SK-N-SH (cell line): ENCODE results near the gene ABHD10. TPM values are rescaled to one million over a fixed set of nuclear protein-coding genes. Genes with fewer than 3 reads are reported as not detected.

Source experiments
- CTCF ChIA-PET: fragments of 300-600, 350-600 bp; formaldehyde crosslinking; extraction: SDS; loops from one replicate; lab custom pipeline; 2021; lab: Yijun Ruan, JAX
- POLR2A ChIA-PET: fragments of 350-600 bp; sonication (Branson Sonifier 250); formaldehyde crosslinking; extraction: SDS; loops from one replicate; lab custom pipeline; 2020; ENCODE audit warnings: antibody characterized with exemption, inconsistent platforms; lab: Yijun Ruan, JAX
- DNase-seq: peaks from one replicate; pipeline ENCODE4 v3.0.0; 2012
- H2AFZ ChIP-seq: fragments of 200-600 bp; sonication (generic); 2 replicates; pipeline ENCODE4 v1.8.1; 2016; ENCODE audit warnings: antibody characterized with exemption, mild to moderate bottlenecking, low read depth
- H3F3A ChIP-seq: fragments of 200-600 bp; sonication (generic); replicated peaks from 2 replicates; pipeline ENCODE3; 2016; ENCODE audit warnings: antibody characterized with exemption, mild to moderate bottlenecking; ENCODE audit not compliant: insufficient read depth
- H3K27ac ChIP-seq, 2 experiments: fragments of 200-500 bp in 1 of 2; fragments of 200-600 bp in 1 of 2; sonication (Bioruptor generic) in 1 of 2; sonication (generic), shearing (Covaris generic) in 1 of 2; 2 replicates each; pipeline versions ENCODE4 v1.5.1 to v1.6.1; 2014 to 2016; ENCODE audit warnings: low read depth in 2 of 2, inconsistent platforms in 1 of 2, low read length in 1 of 2, mild to moderate bottlenecking in 1 of 2, mixed read lengths in 1 of 2
- H3K27me3 ChIP-seq: fragments of 200-600 bp; sonication (generic), shearing (Covaris generic); 2 replicates; pipeline ENCODE4 v1.6.1; 2016; ENCODE audit warnings: mixed run types; ENCODE audit not compliant: insufficient read depth
- H3K36me3 ChIP-seq, 2 experiments: fragments of 200-500 bp in 1 of 2; fragments of 200-600 bp in 1 of 2; sonication (Bioruptor generic) in 1 of 2; sonication (generic) in 1 of 2; replicated peaks in 1 of 2; 2 replicates each; pipeline versions ENCODE3 to v1.5.1; 2014 to 2016; ENCODE audit warnings: low read length in 1 of 2, mild to moderate bottlenecking in 1 of 2; ENCODE audit not compliant: insufficient read depth in 2 of 2, control insufficient read depth in 1 of 2
- H3K4me1 ChIP-seq, 2 experiments: fragments of 200-500 bp in 1 of 2; fragments of 200-600 bp in 1 of 2; sonication (Bioruptor generic) in 1 of 2; sonication (generic), shearing (Covaris generic) in 1 of 2; 2 replicates each; pipeline versions ENCODE4 v1.5.1 to v1.6.1; 2014 to 2016; ENCODE audit warnings: low read depth in 1 of 2, low read length in 1 of 2, mixed run types in 1 of 2; ENCODE audit not compliant: insufficient read depth in 2 of 2, control insufficient read depth in 1 of 2
- H3K4me2 ChIP-seq: fragments of 200-600 bp; sonication (generic), shearing (Covaris generic); 2 replicates; pipeline ENCODE4 v1.6.1; 2017; ENCODE audit warnings: mixed run types
- H3K4me3 ChIP-seq, 2 experiments: fragments of 200-500 bp in 1 of 2; fragments of 200-600 bp in 1 of 2; sonication (Bioruptor generic) in 1 of 2; sonication (generic), shearing (Covaris generic) in 1 of 2; 2 replicates each; pipeline versions ENCODE4 v1.5.1 to v1.8.1; 2014 to 2016; ENCODE audit warnings: low read depth in 2 of 2, inconsistent platforms in 1 of 2, low read length in 1 of 2, mild to moderate bottlenecking in 1 of 2, mixed read lengths in 1 of 2, moderate library complexity in 1 of 2
- H3K79me2 ChIP-seq: fragments of 200-600 bp; sonication (generic); 2 replicates; pipeline ENCODE4 v1.8.1; 2017; ENCODE audit warnings: mild to moderate bottlenecking; ENCODE audit not compliant: insufficient read depth
- H3K9ac ChIP-seq: fragments of 200-600 bp; sonication (generic); 2 replicates; pipeline ENCODE4 v1.6.1; 2017; ENCODE audit warnings: mixed run types
- H3K9me2 ChIP-seq: fragments of 200-600 bp; sonication (generic); 2 replicates; pipeline ENCODE4 v1.6.1; 2017; ENCODE audit warnings: mixed run types
- H3K9me3 ChIP-seq: fragments of 200-600 bp; sonication (generic); 2 replicates; pipeline ENCODE4 v1.6.1; 2017; ENCODE audit warnings: mixed run types, mild to moderate bottlenecking, moderate library complexity
- H4K20me1 ChIP-seq: fragments of 200-600 bp; sonication (generic); 2 replicates; pipeline ENCODE4 v1.6.1; 2017; ENCODE audit warnings: mild to moderate bottlenecking, mixed run types; ENCODE audit not compliant: insufficient read depth
- CHD2 ChIP-seq: fragments of 150-350 bp; IDR thresholded peaks from 2 replicates; pipeline ENCODE4 v1.6.1; 2018; ENCODE audit warnings: low read length; ENCODE audit not compliant: partially characterized antibody
- ELF1 ChIP-seq: IDR thresholded peaks from 2 replicates; pipeline ENCODE4 v1.4.0; 2012
- FOSL2 ChIP-seq: IDR thresholded peaks from 2 replicates; pipeline ENCODE4 v1.4.0; 2012; ENCODE audit warnings: low read depth, mild to moderate bottlenecking, moderate library complexity, borderline replicate concordance
- FOXJ3 ChIP-seq: sonication (generic); formaldehyde crosslinking; IDR thresholded peaks from 2 replicates; pipeline ENCODE4 v1.5.1; 2020; ENCODE audit warnings: mild to moderate bottlenecking, missing genetic modification reagents
- FOXM1 ChIP-seq: IDR thresholded peaks from 2 replicates; pipeline ENCODE4 v1.4.0; 2012; ENCODE audit warnings: low read depth, mild to moderate bottlenecking
- GABPA ChIP-seq: IDR thresholded peaks from 2 replicates; pipeline ENCODE4 v1.4.0; 2012; ENCODE audit warnings: low read depth, mild to moderate bottlenecking
- GATA2 ChIP-seq: sonication (generic); formaldehyde crosslinking; IDR thresholded peaks from 2 replicates; pipeline ENCODE4 v1.5.0; 2020; ENCODE audit warnings: mild to moderate bottlenecking, missing genetic modification reagents
- JUND ChIP-seq: IDR thresholded peaks from 2 replicates; pipeline ENCODE4 v1.4.0; 2012
- POLR2AphosphoS5 ChIP-seq: IDR thresholded peaks from 2 replicates; pipeline ENCODE4 v1.6.1; 2012; ENCODE audit warnings: low read depth, low read length
- RAD21 ChIP-seq: IDR thresholded peaks from 2 replicates; pipeline ENCODE4 v1.6.1; 2012; ENCODE audit warnings: mild to moderate bottlenecking, low read length
- RCOR1 ChIP-seq: fragments of 150-350 bp; IDR thresholded peaks from 2 replicates; pipeline ENCODE4 v1.6.1; 2017; ENCODE audit warnings: antibody characterized with exemption, low read length
- REST ChIP-seq: IDR thresholded peaks from 2 replicates; pipeline ENCODE4 v1.6.1; 2012; ENCODE audit warnings: mild to moderate bottlenecking, low read depth, low read length, moderate library complexity
- RFX5 ChIP-seq: IDR thresholded peaks from 2 replicates; pipeline ENCODE4 v1.6.1; 2012; ENCODE audit warnings: mild to moderate bottlenecking, improper control_type of control experiment, low read length
- SIN3A ChIP-seq: IDR thresholded peaks from 2 replicates; pipeline ENCODE4 v1.6.1; 2012; ENCODE audit warnings: low read depth, mild to moderate bottlenecking, low read length, moderate library complexity, borderline replicate concordance
- TAF1 ChIP-seq: IDR thresholded peaks from 2 replicates; pipeline ENCODE4 v1.6.1; 2012; ENCODE audit warnings: low read depth, mild to moderate bottlenecking, low read length, moderate library complexity, borderline replicate concordance
- TEAD4 ChIP-seq: IDR thresholded peaks from 2 replicates; pipeline ENCODE4 v1.4.0; 2012; ENCODE audit warnings: mild to moderate bottlenecking, borderline replicate concordance; ENCODE audit not compliant: insufficient read depth
- USF1 ChIP-seq: IDR thresholded peaks from 2 replicates; pipeline ENCODE4 v1.4.0; 2012; ENCODE audit warnings: low read depth, borderline replicate concordance
- USF2 ChIP-seq: fragments of 150-350 bp; IDR thresholded peaks from 2 replicates; pipeline ENCODE4 v1.6.1; 2017; ENCODE audit warnings: antibody characterized with exemption, low read length, low read depth, borderline replicate concordance
- YY1 ChIP-seq: IDR thresholded peaks from 2 replicates; pipeline ENCODE4 v1.4.0; 2012; ENCODE audit warnings: low read depth, mild to moderate bottlenecking
- ZBTB33 ChIP-seq: IDR thresholded peaks from 2 replicates; pipeline ENCODE4 v1.4.0; 2012; ENCODE audit warnings: low read depth, borderline replicate concordance
- WGBS: methylation state at CpG from one replicate; pipeline ENCODE4 v1.1.6; 2017; ENCODE audit warnings: low lambda C conversion rate; 5-methylcytosine and 5-hydroxymethylcytosine counted together
- polyA plus RNA-seq, 3 experiments: library from polyadenylated mRNA; depleted of rRNA; stranded (reverse); fragments of >200 nt; gene quantifications; 2 replicates each; pipeline ENCODE4 v1.2.3, GENCODE V29; 2012

The ABHD10 gene
- polyA plus RNA-seq, 1 of the 3 experiments (the other 2 are of a cell fraction), result 14.8 TPM

- no peak for TF ChIP-seq USF2
Observed at GRCh38 chr3:111967651-111968274, 11.1 kb upstream of the ABHD10 start (continued).

GRCh38 chr3:111968319-111969054 is 10.3 kb upstream of the ABHD10 start:
- Histone ChIP-seq H3K4me1 (peaks cover 2 to 7% of the 10 kb centered on the region in 2 experiments; a peak in 2 of 4 replicates), H3F3A (peaks cover 19% of the 10 kb centered on the region), H2AFZ (no peak overlapping the region), H3K9me3 (no peaks in the 10 kb centered on the region), H4K20me1 (no peaks in the 10 kb centered on the region), H3K27ac (no peak overlapping the region), H3K9me2 (no peaks in the 10 kb centered on the region), H3K9ac (no peak overlapping the region), H3K27me3 (no peaks in the 10 kb centered on the region), H3K36me3 (peaks cover 43 to 66% of the 10 kb centered on the region in 2 experiments), H3K79me2 (no peaks in the 10 kb centered on the region), H3K4me3 (no peak overlapping the region), H3K4me2 (no peak overlapping the region)
- TF ChIP-seq GATA2 (CRISPR knock-in tag) (no peak), RCOR1 (no peak), POLR2AphosphoS5 (no peak), YY1 (no peak), CHD2 (no peak), REST (no peak), GABPA (no peak), USF2 (no peak), FOXJ3 (CRISPR knock-in tag) (no peak), FOSL2 (no peak), RFX5 (no peak), ZBTB33 (no peak), SIN3A (no peak), ELF1 (no peak), JUND (no peak), FOXM1 (no peak), TEAD4 (no peak), RAD21 (no peak), USF1 (no peak), TAF1 (no peak)
- no peak for DNase-seq
- 76% methylated on average over 5 of the region's 5 CpGs for WGBS
- ChIA-PET CTCF (interaction anchor here (0.6 to 12.2 kb wide), 43 partner anchors 9 to 1032 kb away, joined by 3 to 255 read pairs (median 4); partner anchors contain the start of genes ATG3, PHLDB2, SLC35A5 and TAGLN3), POLR2A (no interaction called here)
